ENCODE results near the gene MAS1L. TPM values are rescaled to one million over a fixed set of nuclear protein-coding genes. Genes with fewer than 3 reads are reported as not detected.

Gene MAS1L
- total and polyA plus RNA-seq, 4 donors: not detected

DNA sequence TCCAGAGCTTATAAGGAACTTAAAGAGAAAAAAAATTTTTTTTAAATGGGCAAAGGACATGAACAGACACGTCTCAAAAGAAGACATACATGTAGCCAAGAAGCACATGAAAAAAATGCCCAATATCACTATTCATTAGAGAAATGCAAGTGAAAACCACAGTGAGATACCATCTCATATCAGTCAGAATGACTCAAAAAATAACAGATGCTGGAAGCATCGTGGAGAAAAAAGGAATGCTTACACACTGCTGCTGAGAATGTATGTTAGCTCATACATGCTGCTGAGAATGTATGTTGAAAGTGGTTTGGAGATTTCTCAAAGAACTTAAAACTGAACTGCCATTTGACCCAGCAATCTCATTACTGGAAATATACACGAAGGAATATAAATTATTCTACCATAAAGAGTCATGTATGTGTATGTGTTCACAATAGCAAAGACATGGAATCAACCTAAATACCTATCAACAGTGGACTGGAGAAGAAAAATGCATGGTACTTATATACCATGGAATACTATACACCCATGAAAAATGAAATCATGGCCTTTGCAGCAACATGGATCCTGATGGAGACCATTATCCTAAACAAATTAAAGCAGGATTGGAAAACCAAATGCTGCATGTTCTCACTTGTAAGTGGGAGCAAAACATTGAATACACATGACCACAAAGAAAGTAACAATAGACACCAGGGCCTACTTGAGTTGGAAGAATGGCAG, 36.1 kb downstream of the MAS1L start:
- WGBS: 71% methylated on average over 3 of the region's 3 CpGs
- H3K27me3 ChIP-seq (ENCODE audit: control insufficient read depth in 4 of 4, insufficient read depth in 4 of 4, low read length in 3 of 4): peaks cover 0 to 3% (median 0%) of the 10 kb centered on the region in 4 donors
- no peaks in the 10 kb centered on the region for H3K36me3 ChIP-seq (ENCODE audit: control insufficient read depth in 4 of 4, insufficient read depth in 3 of 4, low read depth in 1 of 4, low read length in 3 of 4)
- H3K27ac ChIP-seq (ENCODE audit: low read depth in 1 of 2, low read length in 2 of 2): no peak overlapping the region
- H3K4me1 ChIP-seq (ENCODE audit: control insufficient read depth in 4 of 4, insufficient read depth in 4 of 4, low read length in 3 of 4): no peaks in the 10 kb centered on the region
- H3K4me3 ChIP-seq (ENCODE audit: low read depth in 1 of 3, low read length in 3 of 3): no peak overlapping the region
- no peaks in the 10 kb centered on the region for H3K9me3 ChIP-seq (ENCODE audit: control insufficient read depth in 4 of 4, low read length in 3 of 4)
- DNase-seq (ENCODE audit: low spot score): no peak
- TF ChIP-seq GABPA (IDR thresholded peaks at IDR 0.05 in 1 of 2, conservative IDR thresholded peaks at IDR 0.05 in 1 of 2) (no peak), SP1 (IDR thresholded peaks at IDR 0.05) (no peak), YY1 (IDR thresholded peaks at IDR 0.05) (no peak), NR2F2 (IDR thresholded peaks at IDR 0.05) (no peak), JUND (IDR thresholded peaks at IDR 0.05) (no peak), TAF1 (conservative IDR thresholded peaks at IDR 0.05) (no peak), FOXA1 (IDR thresholded peaks at IDR 0.05) (no peak), HNF4G (IDR thresholded peaks at IDR 0.05) (no peak), EGR1 (IDR thresholded peaks at IDR 0.05; ENCODE audit: low read depth in 2 of 2) (no peak), HNF4A (conservative IDR thresholded peaks at IDR 0.05) (no peak), RAD21 (IDR thresholded peaks at IDR 0.05) (no peak), FOXA2 (IDR thresholded peaks at IDR 0.05) (no peak), RXRA (IDR thresholded peaks at IDR 0.05) (no peak)
- TF ChIP-seq, protein P1, sequence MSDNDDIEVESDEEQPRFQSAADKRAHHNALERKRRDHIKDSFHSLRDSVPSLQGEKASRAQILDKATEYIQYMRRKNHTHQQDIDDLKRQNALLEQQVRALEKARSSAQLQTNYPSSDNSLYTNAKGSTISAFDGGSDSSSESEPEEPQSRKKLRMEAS (IDR thresholded peaks at IDR 0.05): no peak
- TF ChIP-seq, protein P2, sequence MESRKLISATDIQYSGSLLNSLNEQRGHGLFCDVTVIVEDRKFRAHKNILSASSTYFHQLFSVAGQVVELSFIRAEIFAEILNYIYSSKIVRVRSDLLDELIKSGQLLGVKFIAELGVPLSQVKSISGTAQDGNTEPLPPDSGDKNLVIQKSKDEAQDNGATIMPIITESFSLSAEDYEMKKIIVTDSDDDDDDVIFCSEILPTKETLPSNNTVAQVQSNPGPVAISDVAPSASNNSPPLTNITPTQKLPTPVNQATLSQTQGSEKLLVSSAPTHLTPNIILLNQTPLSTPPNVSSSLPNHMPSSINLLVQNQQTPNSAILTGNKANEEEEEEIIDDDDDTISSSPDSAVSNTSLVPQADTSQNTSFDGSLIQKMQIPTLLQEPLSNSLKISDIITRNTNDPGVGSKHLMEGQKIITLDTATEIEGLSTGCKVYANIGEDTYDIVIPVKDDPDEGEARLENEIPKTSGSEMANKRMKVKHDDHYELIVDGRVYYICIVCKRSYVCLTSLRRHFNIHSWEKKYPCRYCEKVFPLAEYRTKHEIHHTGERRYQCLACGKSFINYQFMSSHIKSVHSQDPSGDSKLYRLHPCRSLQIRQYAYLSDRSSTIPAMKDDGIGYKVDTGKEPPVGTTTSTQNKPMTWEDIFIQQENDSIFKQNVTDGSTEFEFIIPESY (IDR thresholded peaks at IDR 0.05): no peak
- TF ChIP-seq, protein P3, sequence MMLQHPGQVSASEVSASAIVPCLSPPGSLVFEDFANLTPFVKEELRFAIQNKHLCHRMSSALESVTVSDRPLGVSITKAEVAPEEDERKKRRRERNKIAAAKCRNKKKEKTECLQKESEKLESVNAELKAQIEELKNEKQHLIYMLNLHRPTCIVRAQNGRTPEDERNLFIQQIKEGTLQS (IDR thresholded peaks at IDR 0.05): no peak
- TF ChIP-seq, protein P4, sequence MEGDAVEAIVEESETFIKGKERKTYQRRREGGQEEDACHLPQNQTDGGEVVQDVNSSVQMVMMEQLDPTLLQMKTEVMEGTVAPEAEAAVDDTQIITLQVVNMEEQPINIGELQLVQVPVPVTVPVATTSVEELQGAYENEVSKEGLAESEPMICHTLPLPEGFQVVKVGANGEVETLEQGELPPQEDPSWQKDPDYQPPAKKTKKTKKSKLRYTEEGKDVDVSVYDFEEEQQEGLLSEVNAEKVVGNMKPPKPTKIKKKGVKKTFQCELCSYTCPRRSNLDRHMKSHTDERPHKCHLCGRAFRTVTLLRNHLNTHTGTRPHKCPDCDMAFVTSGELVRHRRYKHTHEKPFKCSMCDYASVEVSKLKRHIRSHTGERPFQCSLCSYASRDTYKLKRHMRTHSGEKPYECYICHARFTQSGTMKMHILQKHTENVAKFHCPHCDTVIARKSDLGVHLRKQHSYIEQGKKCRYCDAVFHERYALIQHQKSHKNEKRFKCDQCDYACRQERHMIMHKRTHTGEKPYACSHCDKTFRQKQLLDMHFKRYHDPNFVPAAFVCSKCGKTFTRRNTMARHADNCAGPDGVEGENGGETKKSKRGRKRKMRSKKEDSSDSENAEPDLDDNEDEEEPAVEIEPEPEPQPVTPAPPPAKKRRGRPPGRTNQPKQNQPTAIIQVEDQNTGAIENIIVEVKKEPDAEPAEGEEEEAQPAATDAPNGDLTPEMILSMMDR (IDR thresholded peaks at IDR 0.05; ENCODE audit: low read depth, low read length, missing input control): no peak
- TF ChIP-seq, protein P5, sequence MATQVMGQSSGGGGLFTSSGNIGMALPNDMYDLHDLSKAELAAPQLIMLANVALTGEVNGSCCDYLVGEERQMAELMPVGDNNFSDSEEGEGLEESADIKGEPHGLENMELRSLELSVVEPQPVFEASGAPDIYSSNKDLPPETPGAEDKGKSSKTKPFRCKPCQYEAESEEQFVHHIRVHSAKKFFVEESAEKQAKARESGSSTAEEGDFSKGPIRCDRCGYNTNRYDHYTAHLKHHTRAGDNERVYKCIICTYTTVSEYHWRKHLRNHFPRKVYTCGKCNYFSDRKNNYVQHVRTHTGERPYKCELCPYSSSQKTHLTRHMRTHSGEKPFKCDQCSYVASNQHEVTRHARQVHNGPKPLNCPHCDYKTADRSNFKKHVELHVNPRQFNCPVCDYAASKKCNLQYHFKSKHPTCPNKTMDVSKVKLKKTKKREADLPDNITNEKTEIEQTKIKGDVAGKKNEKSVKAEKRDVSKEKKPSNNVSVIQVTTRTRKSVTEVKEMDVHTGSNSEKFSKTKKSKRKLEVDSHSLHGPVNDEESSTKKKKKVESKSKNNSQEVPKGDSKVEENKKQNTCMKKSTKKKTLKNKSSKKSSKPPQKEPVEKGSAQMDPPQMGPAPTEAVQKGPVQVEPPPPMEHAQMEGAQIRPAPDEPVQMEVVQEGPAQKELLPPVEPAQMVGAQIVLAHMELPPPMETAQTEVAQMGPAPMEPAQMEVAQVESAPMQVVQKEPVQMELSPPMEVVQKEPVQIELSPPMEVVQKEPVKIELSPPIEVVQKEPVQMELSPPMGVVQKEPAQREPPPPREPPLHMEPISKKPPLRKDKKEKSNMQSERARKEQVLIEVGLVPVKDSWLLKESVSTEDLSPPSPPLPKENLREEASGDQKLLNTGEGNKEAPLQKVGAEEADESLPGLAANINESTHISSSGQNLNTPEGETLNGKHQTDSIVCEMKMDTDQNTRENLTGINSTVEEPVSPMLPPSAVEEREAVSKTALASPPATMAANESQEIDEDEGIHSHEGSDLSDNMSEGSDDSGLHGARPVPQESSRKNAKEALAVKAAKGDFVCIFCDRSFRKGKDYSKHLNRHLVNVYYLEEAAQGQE (IDR thresholded peaks at IDR 0.05): no peak
- H3K9ac ChIP-seq (ENCODE audit: low read depth in 1 of 2, low read length in 2 of 2): no peak overlapping the region

Measured in liver (tissue), 9 donors.